K562 (cell line): ENCODE measurements around the gene FBN3. TPM values are rescaled to one million over a fixed set of nuclear protein-coding genes. Genes with fewer than 3 reads are reported as not detected.

Experiments used
- ATF3 ChIP-seq, 2 experiments: fragments of 450-650 bp in 1 of 2; sonication (generic) in 1 of 2; formaldehyde crosslinking in 1 of 2; IDR thresholded peaks in 1 of 2; conservative IDR thresholded peaks in 1 of 2; 2 replicates each; pipeline versions ENCODE4 v1.6.1 to v1.8.1; 2016 to 2023; ENCODE audit warnings: mild to moderate bottlenecking in 2 of 2, moderate library complexity in 2 of 2, inconsistent platforms in 1 of 2, missing genetic modification reagents in 1 of 2
- CREBBP ChIP-seq: IDR thresholded peaks from one replicate; pipeline ENCODE4 v1.6.1; 2012; ENCODE audit warnings: low read depth, mild to moderate bottlenecking, control low read depth, inconsistent platforms, low read length
- CREM ChIP-seq: IDR thresholded peaks from 2 replicates; pipeline ENCODE4 v1.6.1; 2014; ENCODE audit warnings: antibody characterized with exemption, low read depth
- E2F6 ChIP-seq, 2 experiments: IDR thresholded peaks; 2 replicates each; pipeline ENCODE4 v1.6.1; 2011; ENCODE audit warnings: borderline replicate concordance in 1 of 2, control low read depth in 1 of 2, low read depth in 1 of 2, low read length in 1 of 2, mild to moderate bottlenecking in 1 of 2, mixed read lengths in 1 of 2, moderate library complexity in 1 of 2; ENCODE audit not compliant: insufficient read depth in 1 of 2, insufficient read length in 1 of 2, poor library complexity in 1 of 2, severe bottlenecking in 1 of 2; ENCODE audit errors: extremely low read depth in 1 of 2
- EP400 ChIP-seq: fragments of 450-650 bp; IDR thresholded peaks from 2 replicates; pipeline ENCODE4 v1.6.1; 2017; ENCODE audit warnings: antibody characterized with exemption, mild to moderate bottlenecking, moderate library complexity
- MXD1 ChIP-seq: fragments of 250-450 bp; sonication (Bioruptor Pico); IDR thresholded peaks from 2 replicates; pipeline ENCODE4 v1.8.0; 2021; ENCODE audit warnings: borderline replicate concordance, mild to moderate bottlenecking, moderate library complexity; ENCODE audit not compliant: poor library complexity, severe bottlenecking
- NFE2 ChIP-seq: IDR thresholded peaks from 2 replicates; pipeline ENCODE4 v1.6.1; 2014; ENCODE audit warnings: antibody characterized with exemption, low read depth
- RREB1 ChIP-seq: fragments of 250-450 bp; sonication (Bioruptor Pico); IDR thresholded peaks from 2 replicates; pipeline ENCODE4 v1.4.0; 2020
- SIRT6 ChIP-seq: IDR thresholded peaks from one replicate; pipeline ENCODE4 v1.6.1; 2012; ENCODE audit warnings: low read depth, mild to moderate bottlenecking, control low read depth, inconsistent platforms, low read length, moderate library complexity
- TFAP4 ChIP-seq: sonication (generic); formaldehyde crosslinking; IDR thresholded peaks from 2 replicates; pipeline ENCODE4 v1.8.0; 2022; ENCODE audit warnings: missing genetic modification reagents, mild to moderate bottlenecking, moderate library complexity, borderline replicate concordance
- ZBTB17 ChIP-seq: fragments of 450-650 bp; formaldehyde crosslinking; IDR thresholded peaks from 2 replicates; pipeline ENCODE4 v1.4.0; 2020; ENCODE audit warnings: mild to moderate bottlenecking
- ZBTB9 ChIP-seq: fragments of 450-650 bp; formaldehyde crosslinking; IDR thresholded peaks from 2 replicates; pipeline ENCODE4 v1.4.0; 2020; ENCODE audit warnings: mild to moderate bottlenecking, moderate library complexity
- ZFP36 ChIP-seq: fragments of 150-350 bp; IDR thresholded peaks from 2 replicates; pipeline ENCODE4 v1.6.1; 2018; ENCODE audit warnings: low read length, low read depth; ENCODE audit not compliant: partially characterized antibody
- polyA plus RNA-seq, 8 experiments: library from polyadenylated mRNA; depleted of rRNA in 4 of 8; stranded (reverse) in 5 of 8; unstranded in 3 of 8; fragments of >200 nt; fragmentation: Nextera tagmentation in 2 of 8; fragmentation: Illumina TruSeq in 1 of 8; extraction: Ambion mirVana in 2 of 8; extraction: Trizol in 1 of 8; gene quantifications; 2 replicates each; pipeline versions ENCODE4 v1.2.1 to v1.2.3, GENCODE V29; 2011 to 2014; ENCODE audit warnings: inconsistent platforms in 1 of 8, missing spikeins in 1 of 8
- total RNA-seq, 7 experiments: library from RNA; depleted of rRNA in 6 of 7; stranded (reverse); fragments of >200 nt in 6 of 7; fragmentation: Illumina TruSeq in 2 of 7; extraction: Trizol in 2 of 7; gene quantifications; 2 replicates each; pipeline versions ENCODE4 v1.2.1 to v1.2.3, GENCODE V29; 2011 to 2021; ENCODE audit warnings: low replicate concordance in 1 of 7

FBN3 gene
- total and polyA plus RNA-seq, 9 of the 15 experiments (the other 6 are each of a cell fraction or from before 2014, with no cell fraction given) = under 0.01 to 0.29 (median 0.01) TPM; not detected in 4

- TF ChIP-seq RREB1 (CRISPR knock-in tag) (no peak), SIRT6 (no peak), ATF3 (IDR thresholded peaks at IDR 0.05) (peak; percentile 15; the same call in 1 of the 2 replicates), ATF3 (CRISPR knock-in tag; conservative IDR thresholded peaks at IDR 0.05) (no peak), ZBTB9 (CRISPR knock-in tag) (peak; percentile 93), CREM (peak; percentile 87), MXD1 (CRISPR knock-in tag) (no peak), EP400 (peak; percentile 78), CREBBP (no peak), ZFP36 (no peak), E2F6 (IDR thresholded peaks at IDR 0.05; ENCODE audit: borderline replicate concordance in 1 of 2, extremely low read depth in 1 of 2, insufficient read depth in 1 of 2, insufficient read length in 1 of 2, low read depth in 1 of 2, low read length in 1 of 2, poor library complexity in 1 of 2, severe bottlenecking in 1 of 2) (peak; percentile 26 to 41), ZBTB17 (CRISPR knock-in tag) (no peak), NFE2 (0 out of 2 replicates have a peak, but pooled peaks have one; percentile 9), TFAP4 (CRISPR knock-in tag) (peak; percentile 55; the same call in 1 of the 2 replicates)
Observed at GRCh38 chr19:8085598-8086408, 63.6 kb downstream of the FBN3 start (continued).
